GM19463 (cell line): ENCODE measurements around the gene NODAL.

Experiments
- ATAC-seq: cut with Tn5 transposase; IDR thresholded peaks from one replicate; pipeline ENCODE4 v1.9.1; 2021; ENCODE audit warnings: mild to moderate bottlenecking, moderate library complexity; ENCODE audit not compliant: unreplicated experiment

The NODAL gene

GRCh38 chr10:70465278-70465677, 23.8 kb upstream of the NODAL start:
- no peak for ATAC-seq

GRCh38 chr10:70462349-70462984, 21.0 kb upstream of the NODAL start:
- ATAC-seq: no peak

GRCh38 chr10:70461397-70462348, 20.2 kb upstream of the NODAL start:
- no peak for ATAC-seq

- ATAC-seq: no peak
Measured at GRCh38 chr10:70459774-70460490, 18.5 kb upstream of the NODAL start.

GRCh38 chr10:70459061-70459773, 17.7 kb upstream of the NODAL start:
- ATAC-seq: no peak

GRCh38 chr10:70458329-70459060, 17.0 kb upstream of the NODAL start:
- ATAC-seq: no peak

GRCh38 chr10:70457759-70458305, 16.4 kb upstream of the NODAL start:
- ATAC-seq: no peak

GRCh38 chr10:70456164-70456563, 14.7 kb upstream of the NODAL start:
- ATAC-seq: no peak

- no peak for ATAC-seq
Measured at GRCh38 chr10:70455213-70455630, 13.7 kb upstream of the NODAL start.

- ATAC-seq: no peak
Measured at GRCh38 chr10:70448236-70448635, 6.8 kb upstream of the NODAL start.

GRCh38 chr10:70445718-70446657, 4.5 kb upstream of the NODAL start:
- no peak for ATAC-seq

- ATAC-seq: no peak
Measured at GRCh38 chr10:70444744-70445143, 3.3 kb upstream of the NODAL start.

- no peak for ATAC-seq
Measured at GRCh38 chr10:70442332-70442988, 979 bp upstream of the NODAL start.

GRCh38 chr10:70441895-70442309, 421 bp upstream of the NODAL start:
- ATAC-seq: no peak

GRCh38 chr10:70440296-70441160, 953 bp downstream of the NODAL start:
- ATAC-seq: no peak

- no peak for ATAC-seq
Measured at GRCh38 chr10:70437721-70438120, 3.8 kb downstream of the NODAL start.
